Measurements from ENCODE around the gene UBE2L3. TPM values are rescaled to one million over a fixed set of nuclear protein-coding genes. Genes with fewer than 3 reads are reported as not detected.
A peak's percentile ranks its signal among the peaks of the same experiment; 100 is the strongest.
"Not testable (repeated sequence)": the region's sequence is repeated elsewhere in the genome, so short reads cannot be mapped to it uniquely, and the experiment has no call there.

UBE2L3 gene
- total and polyA plus RNA-seq, 2 of the 8 experiments (the other 6 are each of a cell fraction or from before 2014, with no cell fraction given): 63.5 to 90.0 TPM

DNA sequence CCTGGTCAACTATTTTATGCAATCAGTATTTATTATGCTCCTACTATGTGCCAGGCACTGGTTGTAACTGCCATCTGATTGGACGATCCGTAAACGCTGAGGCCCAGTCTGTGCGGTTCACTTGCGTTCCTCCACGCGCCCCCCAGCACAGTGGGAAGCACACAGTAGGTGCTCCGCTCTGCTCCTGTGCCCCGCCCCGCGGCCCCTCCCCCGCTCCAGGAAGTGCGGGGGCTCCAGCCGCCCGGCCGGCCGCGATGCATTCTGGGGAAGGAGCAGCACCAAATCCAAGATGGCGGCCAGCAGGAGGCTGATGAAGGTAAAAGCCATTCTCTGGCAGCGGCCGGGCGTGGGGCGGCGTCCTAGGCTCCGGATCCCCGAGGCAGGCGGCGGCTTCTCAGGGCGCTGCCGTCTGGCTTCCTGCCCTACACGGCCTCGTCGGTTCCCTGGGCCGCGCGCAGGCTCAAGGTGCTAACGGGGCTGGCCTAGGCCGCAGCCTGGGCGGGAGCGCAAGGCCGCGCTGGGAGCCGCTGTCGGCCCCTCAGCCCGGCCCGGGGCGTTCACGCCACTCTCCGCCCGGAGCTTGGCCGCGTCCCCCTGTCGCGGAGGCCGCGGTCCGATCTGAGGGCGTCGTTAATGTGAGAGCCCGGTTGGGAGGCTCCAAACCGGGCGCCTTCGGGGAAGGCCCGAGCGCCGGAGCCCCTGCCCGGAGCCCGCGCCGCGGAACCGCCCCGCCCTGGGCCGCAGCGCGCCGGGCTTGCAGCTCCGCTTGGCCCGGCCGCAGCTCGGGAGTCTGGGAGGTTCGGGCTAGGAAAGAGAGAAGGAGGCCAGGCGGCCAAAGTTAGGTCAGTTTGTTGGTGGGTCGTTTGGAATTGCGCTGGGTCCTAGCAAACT lies at the start of gene UBE2L3 (continued):
- TF ChIP-seq, protein P1, sequence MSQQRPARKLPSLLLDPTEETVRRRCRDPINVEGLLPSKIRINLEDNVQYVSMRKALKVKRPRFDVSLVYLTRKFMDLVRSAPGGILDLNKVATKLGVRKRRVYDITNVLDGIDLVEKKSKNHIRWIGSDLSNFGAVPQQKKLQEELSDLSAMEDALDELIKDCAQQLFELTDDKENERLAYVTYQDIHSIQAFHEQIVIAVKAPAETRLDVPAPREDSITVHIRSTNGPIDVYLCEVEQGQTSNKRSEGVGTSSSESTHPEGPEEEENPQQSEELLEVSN (IDR thresholded peaks at IDR 0.05): no peak
- TF ChIP-seq TAF1 (IDR thresholded peaks at IDR 0.05; ENCODE audit: low read depth, low read length) (peak; percentile 98), CBX8 (IDR thresholded peaks at IDR 0.05; ENCODE audit: borderline replicate concordance, low read depth, low read length) (no peak), RXRA (IDR thresholded peaks at IDR 0.05; ENCODE audit: insufficient read depth, low read depth, low read length) (no peak)
- TF ChIP-seq, protein P2, sequence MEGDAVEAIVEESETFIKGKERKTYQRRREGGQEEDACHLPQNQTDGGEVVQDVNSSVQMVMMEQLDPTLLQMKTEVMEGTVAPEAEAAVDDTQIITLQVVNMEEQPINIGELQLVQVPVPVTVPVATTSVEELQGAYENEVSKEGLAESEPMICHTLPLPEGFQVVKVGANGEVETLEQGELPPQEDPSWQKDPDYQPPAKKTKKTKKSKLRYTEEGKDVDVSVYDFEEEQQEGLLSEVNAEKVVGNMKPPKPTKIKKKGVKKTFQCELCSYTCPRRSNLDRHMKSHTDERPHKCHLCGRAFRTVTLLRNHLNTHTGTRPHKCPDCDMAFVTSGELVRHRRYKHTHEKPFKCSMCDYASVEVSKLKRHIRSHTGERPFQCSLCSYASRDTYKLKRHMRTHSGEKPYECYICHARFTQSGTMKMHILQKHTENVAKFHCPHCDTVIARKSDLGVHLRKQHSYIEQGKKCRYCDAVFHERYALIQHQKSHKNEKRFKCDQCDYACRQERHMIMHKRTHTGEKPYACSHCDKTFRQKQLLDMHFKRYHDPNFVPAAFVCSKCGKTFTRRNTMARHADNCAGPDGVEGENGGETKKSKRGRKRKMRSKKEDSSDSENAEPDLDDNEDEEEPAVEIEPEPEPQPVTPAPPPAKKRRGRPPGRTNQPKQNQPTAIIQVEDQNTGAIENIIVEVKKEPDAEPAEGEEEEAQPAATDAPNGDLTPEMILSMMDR (IDR thresholded peaks at IDR 0.05; ENCODE audit: control extremely low read depth in 1 of 3, insufficient read depth in 1 of 3, low read depth in 1 of 3, low read length in 3 of 3): no peak

DNA sequence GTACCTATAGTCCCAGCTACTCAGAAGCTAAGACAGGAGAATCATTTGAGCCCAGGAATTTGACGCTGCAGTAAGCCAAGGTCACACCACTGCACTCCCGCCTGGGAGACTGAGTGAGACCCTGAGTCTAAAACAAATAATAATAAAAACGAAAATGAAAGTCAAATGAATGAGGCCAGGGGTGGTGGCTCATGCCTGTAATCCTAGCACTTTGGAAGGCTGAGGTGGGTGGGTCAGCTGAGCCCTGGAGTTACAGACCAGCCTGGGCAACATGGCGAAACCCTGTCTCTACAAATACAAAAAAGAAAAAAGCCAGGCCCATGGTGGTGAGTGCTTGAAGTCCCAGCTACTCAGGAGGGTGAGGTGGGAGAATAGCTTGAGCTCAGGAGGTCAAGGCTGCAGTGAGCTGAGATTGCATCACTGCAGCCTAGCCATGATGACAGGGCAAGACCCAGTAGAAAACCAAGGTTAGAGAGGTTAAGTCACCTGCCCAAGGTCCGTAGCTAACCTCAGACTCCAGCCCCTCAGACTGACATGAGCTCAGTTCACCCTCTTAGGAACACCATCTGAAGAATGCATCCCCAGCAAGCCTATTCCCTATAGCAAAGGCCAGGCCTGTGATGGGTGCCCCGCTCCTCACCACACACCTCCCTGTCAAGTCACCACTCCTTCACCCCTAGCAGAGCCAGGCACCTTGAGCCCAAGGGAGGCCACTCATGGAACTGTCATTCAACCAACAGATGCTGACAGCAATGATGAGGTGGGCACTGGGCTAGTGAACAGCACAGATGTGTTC lies 40.6 kb upstream of the UBE2L3 start:
- H3K18ac ChIP-seq (ENCODE audit: extremely low read depth, low read length); H3K36me3 ChIP-seq (ENCODE audit: control insufficient read depth in 2 of 4, insufficient read depth in 4 of 4, low read length in 3 of 4); H3K4me3 ChIP-seq (ENCODE audit: extremely low read depth in 1 of 4, insufficient read depth in 2 of 4, low read depth in 3 of 4, low read length in 4 of 4); DNase-seq (ENCODE audit: low read depth in 1 of 2, low spot score in 2 of 2); POLR2A ChIA-PET (ENCODE audit: partially characterized antibody); H3K4me2 ChIP-seq (ENCODE audit: insufficient read depth in 1 of 2, low read depth in 2 of 2, low read length in 2 of 2); H3K27ac ChIP-seq (ENCODE audit: low read depth, low read length); H3K79me2 ChIP-seq (ENCODE audit: control insufficient read depth in 1 of 2, insufficient read depth in 2 of 2, low read length in 2 of 2); H3K23ac ChIP-seq (ENCODE audit: insufficient read length); H4K5ac ChIP-seq (ENCODE audit: insufficient read length, low read depth, low read length); H2BK12ac ChIP-seq (ENCODE audit: low read depth, low read length); H4K91ac ChIP-seq (replicated peaks; ENCODE audit: insufficient read length, low read length); FAIRE-seq; H4K20me1 ChIP-seq (replicated peaks in 1 of 2; ENCODE audit: control insufficient read depth in 1 of 2, insufficient read depth in 2 of 2, low read length in 2 of 2); H3K9ac ChIP-seq (replicated peaks in 1 of 4; ENCODE audit: extremely low read depth in 1 of 4, low read depth in 3 of 4, low read length in 3 of 4); H3K4me1 ChIP-seq (replicated peaks in 1 of 4; ENCODE audit: control insufficient read depth in 3 of 4, insufficient read depth in 4 of 4, low read length in 3 of 4); H3K79me1 ChIP-seq (ENCODE audit: low read depth, low read length); H3K14ac ChIP-seq (ENCODE audit: insufficient read length); H2BK20ac ChIP-seq (ENCODE audit: low read length); H3K27me3 ChIP-seq (replicated peaks in 1 of 4; ENCODE audit: control insufficient read depth in 3 of 4, extremely low read depth in 1 of 4, insufficient read depth in 3 of 4, low read length in 3 of 4); H2AFZ ChIP-seq (ENCODE audit: low read length); H2BK15ac ChIP-seq (ENCODE audit: low read length); H3K9me3 ChIP-seq (ENCODE audit: insufficient read depth in 2 of 2, low read depth in 1 of 2, low read length in 1 of 2); H2BK5ac ChIP-seq (ENCODE audit: low read depth, low read length); H2BK120ac ChIP-seq (replicated peaks; ENCODE audit: low read depth, low read length); H3K23me2 ChIP-seq (ENCODE audit: low read depth, low read length); H3K4ac ChIP-seq (replicated peaks; ENCODE audit: insufficient read length, low read depth, low read length); H4K8ac ChIP-seq (ENCODE audit: extremely low read depth, insufficient read depth, low read length); CTCF ChIA-PET (ENCODE audit: partially characterized antibody); H3K56ac ChIP-seq (replicated peaks; ENCODE audit: insufficient read length, low read depth, low read length); H2AK5ac ChIP-seq (ENCODE audit: low read depth, low read length): not testable (repeated sequence)
- WGBS, 2 experiments (ENCODE audit: extremely low coverage in 1 of 2, insufficient coverage in 1 of 2, insufficient read length in 1 of 2, insufficient replicate concordance in 2 of 2, low coverage in 1 of 2, low lambda C conversion rate in 2 of 2, missing lambda C conversion rate in 1 of 2): no CpG with 5 or more reads among the region's 6 CpGs
